HCT116 (cell line): ENCODE results near the gene LACC1. TPM values are rescaled to one million over a fixed set of nuclear protein-coding genes. Genes with fewer than 3 reads are reported as not detected.

Experiments used
- ATAC-seq: fragments of 200-7000 bp; cut with Tn5 transposase; 2 replicates; pipeline ENCODE4 v1.9.1; 2020; ENCODE audit warnings: mild to moderate bottlenecking, moderate library complexity
- BruUV-seq: library from RNA; stranded (reverse); fragments of 400-500 nt; replicated peaks from 2 replicates; lab custom pipeline; 2021; lab: Mats Ljungman, UMichigan
- CTCF ChIA-PET: fragments of 300-600 bp; sonication (Branson Sonifier 250); formaldehyde crosslinking; loops from one replicate; lab custom pipeline; 2021; ENCODE audit warnings: antibody characterized with exemption; lab: Charles Lee
- POLR2A ChIA-PET: fragments of 300-600, 350-600 bp; sonication (Branson Sonifier 250); formaldehyde crosslinking; loops from one replicate; lab custom pipeline; 2021; ENCODE audit warnings: antibody characterized with exemption; lab: Charles Lee
- RAD21 ChIA-PET, 2 experiments: fragments of 300-600 bp; sonication (Branson Sonifier 250); formaldehyde crosslinking; loops; one replicate each; lab custom pipeline; 2023; ENCODE audit warnings: low total read pairs in 2 of 2; ENCODE audit not compliant: uncharacterized antibody in 2 of 2, unreplicated experiment in 2 of 2, low non-redundant PET in 1 of 2; lab: Charles Lee
- DNase-seq: peaks from one replicate; pipeline ENCODE4 v3.0.0-alpha.2; 2010; ENCODE audit warnings: low read depth, low spot score
- H2AFZ ChIP-seq: fragments of 200-600 bp; shearing (Covaris generic), sonication (generic); 2 replicates; pipeline ENCODE4 v1.6.1; 2017; ENCODE audit warnings: low read depth, mixed run types, mixed read lengths, antibody characterized with exemption, low read length; ENCODE audit not compliant: poor library complexity, severe bottlenecking
- H3K27ac ChIP-seq: 2 replicates; pipeline ENCODE4 v1.5.1; 2012; ENCODE audit warnings: low read depth, low read length
- H3K27me3 ChIP-seq: fragments of 200-600 bp; sonication (generic); 2 replicates; pipeline ENCODE4 v1.6.1; 2016; ENCODE audit warnings: mixed run types, low read length, mixed read lengths; ENCODE audit not compliant: insufficient read depth
- H3K36me3 ChIP-seq, 2 experiments: fragments of 200-500 bp in 1 of 2; fragments of 200-600 bp in 1 of 2; sonication (Bioruptor generic) in 1 of 2; sonication (generic) in 1 of 2; 2 replicates each; pipeline versions ENCODE4 v1.5.1 to v1.6.1; 2014 to 2016; ENCODE audit warnings: low read length in 2 of 2, inconsistent platforms in 1 of 2, mixed read lengths in 1 of 2, mixed run types in 1 of 2; ENCODE audit not compliant: insufficient read depth in 2 of 2, control insufficient read depth in 1 of 2
- H3K4me1 ChIP-seq, 2 experiments: fragments of 200-600 bp in 1 of 2; sonication (generic) in 1 of 2; 2 replicates each; pipeline versions ENCODE4 v1.5.1 to v1.6.1; 2012 to 2017; ENCODE audit warnings: low read length in 2 of 2, inconsistent platforms in 1 of 2, mild to moderate bottlenecking in 1 of 2, mixed read lengths in 1 of 2, mixed run types in 1 of 2, moderate library complexity in 1 of 2; ENCODE audit not compliant: insufficient read depth in 2 of 2, control insufficient read depth in 1 of 2
- H3K4me2 ChIP-seq: fragments of 200-600 bp; sonication (generic); 2 replicates; pipeline ENCODE4 v1.6.1; 2017; ENCODE audit warnings: mixed run types, low read length, mixed read lengths
- H3K4me3 ChIP-seq, 2 experiments: fragments of 200-600 bp in 1 of 2; sonication (generic) in 1 of 2; replicated peaks in 1 of 2; 2 replicates each; pipeline ENCODE4 v1.5.1; 2011 to 2016; ENCODE audit warnings: low read length in 2 of 2, control low read depth in 1 of 2, low read depth in 1 of 2, mild to moderate bottlenecking in 1 of 2, mixed read lengths in 1 of 2, mixed run types in 1 of 2
- H3K79me2 ChIP-seq: fragments of 200-600 bp; sonication (generic); 2 replicates; pipeline ENCODE4 v1.6.1; 2017; ENCODE audit warnings: mild to moderate bottlenecking, mixed run types, low read length, moderate library complexity, mixed read lengths; ENCODE audit not compliant: insufficient read depth
- H3K9ac ChIP-seq: fragments of 200-600 bp; sonication (generic); 2 replicates; pipeline ENCODE4 v1.6.1; 2016; ENCODE audit warnings: low read length, mixed read lengths
- H3K9me2 ChIP-seq: fragments of 200-600 bp; sonication (generic), shearing (Covaris generic); 2 replicates; pipeline ENCODE4 v1.6.1; 2017; ENCODE audit warnings: mixed run types, mild to moderate bottlenecking, moderate library complexity; ENCODE audit not compliant: insufficient read depth
- H3K9me3 ChIP-seq, 2 experiments: fragments of 200-500 bp in 1 of 2; fragments of 200-600 bp in 1 of 2; sonication (Bioruptor generic) in 1 of 2; sonication (generic) in 1 of 2; 2 replicates each; pipeline ENCODE4 v1.6.1; 2014 to 2017; ENCODE audit warnings: low read length in 2 of 2, mixed read lengths in 2 of 2, inconsistent platforms in 1 of 2, low read depth in 1 of 2, mild to moderate bottlenecking in 1 of 2, mixed run types in 1 of 2, moderate library complexity in 1 of 2; ENCODE audit not compliant: control insufficient read depth in 1 of 2, insufficient read depth in 1 of 2
- H4K20me1 ChIP-seq: fragments of 200-600 bp; sonication (generic), shearing (Covaris generic); 2 replicates; pipeline ENCODE4 v1.6.1; 2017; ENCODE audit warnings: mixed run types, mild to moderate bottlenecking, moderate library complexity; ENCODE audit not compliant: insufficient read depth
- CBX3 ChIP-seq: IDR thresholded peaks from 2 replicates; pipeline ENCODE4 v1.6.1; 2012; ENCODE audit warnings: low read depth
- CEBPB ChIP-seq: IDR thresholded peaks from 2 replicates; pipeline ENCODE4 v1.6.1; 2012; ENCODE audit warnings: low read depth
- ELF1 ChIP-seq: IDR thresholded peaks from 2 replicates; pipeline ENCODE4 v1.6.1; 2012; ENCODE audit warnings: low read depth, borderline replicate concordance
- FOSL1 ChIP-seq: IDR thresholded peaks from 2 replicates; pipeline ENCODE4 v1.6.1; 2012; ENCODE audit warnings: low read depth
- JUND ChIP-seq: IDR thresholded peaks from 2 replicates; pipeline ENCODE4 v1.6.1; 2012
- POLR2AphosphoS5 ChIP-seq: IDR thresholded peaks from 2 replicates; pipeline ENCODE4 v1.6.1; 2011; ENCODE audit warnings: mild to moderate bottlenecking, low read depth, low read length, moderate library complexity
- RAD21 ChIP-seq: IDR thresholded peaks from 2 replicates; pipeline ENCODE4 v1.6.1; 2012; ENCODE audit warnings: low read depth, mild to moderate bottlenecking
- SIN3A ChIP-seq: IDR thresholded peaks from 2 replicates; pipeline ENCODE4 v1.6.1; 2012; ENCODE audit warnings: low read depth
- SP1 ChIP-seq: IDR thresholded peaks from 2 replicates; pipeline ENCODE4 v1.6.1; 2012; ENCODE audit warnings: low read depth
- TCF7L2 ChIP-seq: IDR thresholded peaks from 2 replicates; pipeline ENCODE4 v1.7.0; 2011; ENCODE audit warnings: borderline replicate concordance, inconsistent platforms; ENCODE audit not compliant: insufficient read depth, insufficient read length; ENCODE audit errors: extremely low read depth
- YY1 ChIP-seq: IDR thresholded peaks from 2 replicates; pipeline ENCODE4 v1.6.1; 2011; ENCODE audit warnings: low read length, low read depth, moderate library complexity, mild to moderate bottlenecking; ENCODE audit not compliant: insufficient replicate concordance; ENCODE audit errors: extremely low read depth
- ZFX ChIP-seq: fragments of 450-650 bp; IDR thresholded peaks from 2 replicates; pipeline ENCODE4 v1.6.1; 2017
- ZNF274 ChIP-seq: fragments of 200-500 bp; sonication (Bioruptor generic); IDR thresholded peaks from 2 replicates; pipeline ENCODE4 v1.6.1; 2014; ENCODE audit warnings: mild to moderate bottlenecking, low read depth, low read length, inconsistent platforms
- intact Hi-C: fragments of 100-400 bp; cut with micrococcal nuclease; formaldehyde crosslinking; loops from 2 replicates; pipeline ENCODE4 v1.10.0; 2022
- total RNA-seq: library from RNA; stranded (reverse); gene quantifications from one replicate; pipeline ENCODE4 v1.2.1, GENCODE V29; 2021; ENCODE audit not compliant: unreplicated experiment
- TF ChIP-seq, protein P1 (sequence below): IDR thresholded peaks from 2 replicates; pipeline ENCODE4 v1.6.1; 2012
- TF ChIP-seq, protein P2 (sequence below): IDR thresholded peaks from 2 replicates; pipeline ENCODE4 v1.6.1; 2011; ENCODE audit warnings: mild to moderate bottlenecking, low read length, moderate library complexity; ENCODE audit not compliant: insufficient replicate concordance; ENCODE audit errors: extremely low read depth
- TF ChIP-seq, protein P3 (sequence below): IDR thresholded peaks from 2 replicates; pipeline ENCODE4 v1.6.1; 2012; ENCODE audit warnings: low read depth

The LACC1 gene
- total RNA-seq, 1 experiment from 2014 or later, result 2.6 TPM

DNA sequence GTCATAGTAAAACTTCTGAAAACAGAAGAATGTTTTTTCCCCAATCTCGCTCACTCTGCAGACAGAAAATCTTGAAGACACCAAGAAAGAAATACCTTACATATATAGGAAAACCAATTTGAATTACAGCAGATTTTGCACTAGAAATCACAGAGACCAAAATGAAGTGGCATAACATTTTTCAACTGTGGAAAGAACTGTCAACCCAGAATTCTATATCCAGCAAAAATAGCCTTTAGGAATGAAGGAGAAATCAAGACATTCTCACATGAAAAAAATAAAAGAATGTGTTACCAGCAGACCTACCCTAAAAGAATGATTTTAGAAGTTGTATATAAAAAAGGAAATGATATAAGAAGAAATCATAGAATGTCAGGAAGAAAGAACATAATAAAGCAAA, 28.8 kb upstream of the LACC1 start (continued):
- TF ChIP-seq, protein P1, sequence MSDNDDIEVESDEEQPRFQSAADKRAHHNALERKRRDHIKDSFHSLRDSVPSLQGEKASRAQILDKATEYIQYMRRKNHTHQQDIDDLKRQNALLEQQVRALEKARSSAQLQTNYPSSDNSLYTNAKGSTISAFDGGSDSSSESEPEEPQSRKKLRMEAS, result no peak
- TF ChIP-seq YY1 (no peak), ZFX (no peak), SP1 (no peak), SIN3A (no peak), TCF7L2 (no peak)
- TF ChIP-seq, protein P2, sequence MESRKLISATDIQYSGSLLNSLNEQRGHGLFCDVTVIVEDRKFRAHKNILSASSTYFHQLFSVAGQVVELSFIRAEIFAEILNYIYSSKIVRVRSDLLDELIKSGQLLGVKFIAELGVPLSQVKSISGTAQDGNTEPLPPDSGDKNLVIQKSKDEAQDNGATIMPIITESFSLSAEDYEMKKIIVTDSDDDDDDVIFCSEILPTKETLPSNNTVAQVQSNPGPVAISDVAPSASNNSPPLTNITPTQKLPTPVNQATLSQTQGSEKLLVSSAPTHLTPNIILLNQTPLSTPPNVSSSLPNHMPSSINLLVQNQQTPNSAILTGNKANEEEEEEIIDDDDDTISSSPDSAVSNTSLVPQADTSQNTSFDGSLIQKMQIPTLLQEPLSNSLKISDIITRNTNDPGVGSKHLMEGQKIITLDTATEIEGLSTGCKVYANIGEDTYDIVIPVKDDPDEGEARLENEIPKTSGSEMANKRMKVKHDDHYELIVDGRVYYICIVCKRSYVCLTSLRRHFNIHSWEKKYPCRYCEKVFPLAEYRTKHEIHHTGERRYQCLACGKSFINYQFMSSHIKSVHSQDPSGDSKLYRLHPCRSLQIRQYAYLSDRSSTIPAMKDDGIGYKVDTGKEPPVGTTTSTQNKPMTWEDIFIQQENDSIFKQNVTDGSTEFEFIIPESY, result no peak

DNA sequence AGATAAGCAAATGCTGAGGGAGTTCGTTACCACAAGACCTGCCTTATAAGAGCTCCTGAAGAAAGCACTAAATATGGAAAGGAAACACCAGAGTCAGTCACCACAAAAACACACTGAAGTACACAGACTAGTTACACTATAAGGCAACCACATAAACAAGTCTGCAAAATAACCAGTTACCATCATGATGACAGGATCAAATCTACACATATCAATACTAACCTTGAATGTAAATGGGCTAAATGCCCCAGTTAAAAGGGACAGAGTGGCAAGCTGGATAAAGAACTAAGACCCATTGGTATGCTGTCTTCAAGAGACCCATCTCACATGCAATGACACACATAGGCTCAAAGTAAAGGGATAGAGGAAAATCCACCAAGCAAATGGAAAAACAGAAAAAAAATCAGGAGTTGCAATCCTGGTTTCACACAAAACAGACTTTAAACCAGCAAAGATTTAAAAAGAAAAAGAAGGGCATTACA, 26.7 kb upstream of the LACC1 start:
- Histone ChIP-seq H3K79me2 (no peaks in the 10 kb centered on the region), H3K27me3 (no peaks in the 10 kb centered on the region), H3K36me3 (no peaks in the 10 kb centered on the region; a peak in 1 of 4 replicates), H3K9me2 (no peaks in the 10 kb centered on the region), H3K27ac (no peak overlapping the region), H3K4me2 (no peak overlapping the region), H3K9ac (no peak overlapping the region), H4K20me1 (no peaks in the 10 kb centered on the region), H3K4me3 (no peak overlapping the region), H3K9me3 (peaks cover 0 to 4% of the 10 kb centered on the region in 2 experiments; a peak in 1 of 4 replicates), H3K4me1 (0 out of 4 replicates have a peak, but pooled peaks cover 0 to 4% of the 10 kb centered on the region in 2 experiments), H2AFZ (no peak overlapping the region)
- BruUV-seq, result no TSS peak
- POLR2A ChIA-PET, result no interaction called here
- intact Hi-C loops, result no loop called here
- DNase-seq, result no peak
- ATAC-seq, result no peak
- CTCF ChIA-PET, result no interaction called here
- RAD21 ChIA-PET, result no interaction called here
- TF ChIP-seq, protein P2, result no peak
- TF ChIP-seq POLR2AphosphoS5, result no peak
- TF ChIP-seq ZFX, result no peak
- TF ChIP-seq TCF7L2, result no peak
- TF ChIP-seq FOSL1, result no peak
- TF ChIP-seq RAD21, result no peak
- no peak for TF ChIP-seq YY1
- no peak for TF ChIP-seq CBX3
- TF ChIP-seq, protein P3, sequence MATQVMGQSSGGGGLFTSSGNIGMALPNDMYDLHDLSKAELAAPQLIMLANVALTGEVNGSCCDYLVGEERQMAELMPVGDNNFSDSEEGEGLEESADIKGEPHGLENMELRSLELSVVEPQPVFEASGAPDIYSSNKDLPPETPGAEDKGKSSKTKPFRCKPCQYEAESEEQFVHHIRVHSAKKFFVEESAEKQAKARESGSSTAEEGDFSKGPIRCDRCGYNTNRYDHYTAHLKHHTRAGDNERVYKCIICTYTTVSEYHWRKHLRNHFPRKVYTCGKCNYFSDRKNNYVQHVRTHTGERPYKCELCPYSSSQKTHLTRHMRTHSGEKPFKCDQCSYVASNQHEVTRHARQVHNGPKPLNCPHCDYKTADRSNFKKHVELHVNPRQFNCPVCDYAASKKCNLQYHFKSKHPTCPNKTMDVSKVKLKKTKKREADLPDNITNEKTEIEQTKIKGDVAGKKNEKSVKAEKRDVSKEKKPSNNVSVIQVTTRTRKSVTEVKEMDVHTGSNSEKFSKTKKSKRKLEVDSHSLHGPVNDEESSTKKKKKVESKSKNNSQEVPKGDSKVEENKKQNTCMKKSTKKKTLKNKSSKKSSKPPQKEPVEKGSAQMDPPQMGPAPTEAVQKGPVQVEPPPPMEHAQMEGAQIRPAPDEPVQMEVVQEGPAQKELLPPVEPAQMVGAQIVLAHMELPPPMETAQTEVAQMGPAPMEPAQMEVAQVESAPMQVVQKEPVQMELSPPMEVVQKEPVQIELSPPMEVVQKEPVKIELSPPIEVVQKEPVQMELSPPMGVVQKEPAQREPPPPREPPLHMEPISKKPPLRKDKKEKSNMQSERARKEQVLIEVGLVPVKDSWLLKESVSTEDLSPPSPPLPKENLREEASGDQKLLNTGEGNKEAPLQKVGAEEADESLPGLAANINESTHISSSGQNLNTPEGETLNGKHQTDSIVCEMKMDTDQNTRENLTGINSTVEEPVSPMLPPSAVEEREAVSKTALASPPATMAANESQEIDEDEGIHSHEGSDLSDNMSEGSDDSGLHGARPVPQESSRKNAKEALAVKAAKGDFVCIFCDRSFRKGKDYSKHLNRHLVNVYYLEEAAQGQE, result no peak
- TF ChIP-seq JUND, result no peak
- TF ChIP-seq ZNF274, result no peak
- TF ChIP-seq CEBPB, result no peak
- no peak for TF ChIP-seq ELF1
